Keratinocyte (primary cell): ENCODE results near the gene IQCE. TPM values are rescaled to one million over a fixed set of nuclear protein-coding genes. Genes with fewer than 3 reads are reported as not detected.
A peak's percentile ranks its signal among the peaks of the same experiment; 100 is the strongest.

Experiments used
- DNase-seq: peaks from one replicate; pipeline ENCODE4 v3.0.0-alpha.2; 2011; ENCODE audit warnings: low read depth, missing footprints, low spot score
- FAIRE-seq: peaks from 2 replicates; lab custom pipeline; 2011; peaks lifted over from hg19 to GRCh38; lab: Jason Lieb, UNC
- H2AFZ ChIP-seq: 2 replicates; pipeline ENCODE4 v1.6.0; 2012; ENCODE audit warnings: low read length, control low read depth, inconsistent platforms; ENCODE audit not compliant: control insufficient read depth
- H3K27ac ChIP-seq: 2 replicates; pipeline ENCODE4 v1.5.1; 2011; ENCODE audit warnings: low read length; ENCODE audit not compliant: control insufficient read depth, insufficient read depth
- H3K27me3 ChIP-seq: 3 replicates; pipeline ENCODE4 v1.6.0; 2011; ENCODE audit warnings: low read length; ENCODE audit not compliant: control insufficient read depth, insufficient read depth; ENCODE audit errors: extremely low read depth
- H3K36me3 ChIP-seq, 2 experiments: 2 replicates in 1 of 2; 3 replicates in 1 of 2; pipeline ENCODE4 v1.5.1; 2011; ENCODE audit warnings: low read length in 2 of 2, mild to moderate bottlenecking in 1 of 2; ENCODE audit not compliant: control insufficient read depth in 2 of 2, insufficient read depth in 2 of 2; ENCODE audit errors: extremely low read depth in 1 of 2
- H3K4me1 ChIP-seq: 3 replicates; pipeline ENCODE4 v1.5.1; 2011; ENCODE audit warnings: low read length; ENCODE audit not compliant: control insufficient read depth, insufficient read depth; ENCODE audit errors: extremely low read depth
- H3K4me2 ChIP-seq: 3 replicates; pipeline ENCODE4 v1.6.0; 2011; ENCODE audit warnings: low read depth, low read length; ENCODE audit not compliant: control insufficient read depth, insufficient read depth; ENCODE audit errors: extremely low read depth
- H3K4me3 ChIP-seq, 3 experiments: fragments of 200-600 bp in 1 of 3; sonication (generic) in 1 of 3; 2 replicates in 2 of 3; 3 replicates in 1 of 3; pipeline ENCODE4 v1.5.1; 2011 to 2016; ENCODE audit warnings: low read length in 3 of 3, mild to moderate bottlenecking in 3 of 3, control low read depth in 2 of 3, inconsistent platforms in 1 of 3, low read depth in 1 of 3, mixed read lengths in 1 of 3, mixed run types in 1 of 3, moderate library complexity in 1 of 3; ENCODE audit not compliant: control insufficient read depth in 2 of 3, insufficient read depth in 2 of 3; ENCODE audit errors: extremely low read depth in 1 of 3
- H3K79me2 ChIP-seq: 2 replicates; pipeline ENCODE4 v1.6.0; 2012; ENCODE audit warnings: low read length; ENCODE audit not compliant: control insufficient read depth, insufficient read depth
- H3K9ac ChIP-seq: 3 replicates; pipeline ENCODE4 v1.6.0; 2011; ENCODE audit warnings: low read length; ENCODE audit not compliant: control insufficient read depth, insufficient read depth; ENCODE audit errors: extremely low read depth
- H3K9me1 ChIP-seq: 3 replicates; pipeline ENCODE4 v1.6.0; 2011; ENCODE audit warnings: low read length; ENCODE audit not compliant: control insufficient read depth, insufficient read depth; ENCODE audit errors: extremely low read depth
- H3K9me3 ChIP-seq: 2 replicates; pipeline ENCODE4 v1.5.1; 2012; ENCODE audit warnings: low read depth, low read length; ENCODE audit not compliant: control insufficient read depth
- H4K20me1 ChIP-seq: 3 replicates; pipeline ENCODE4 v1.6.0; 2011; ENCODE audit warnings: low read length; ENCODE audit not compliant: control insufficient read depth, insufficient read depth; ENCODE audit errors: extremely low read depth
- EZH2 ChIP-seq: IDR thresholded peaks from one replicate; pipeline ENCODE4 v1.6.1; 2012; ENCODE audit warnings: inconsistent platforms, mild to moderate bottlenecking, low read length, moderate library complexity
- dilution Hi-C: fragments of 300-500 bp; cut with MboI; formaldehyde crosslinking; loops from one replicate; pipeline ENCODE4 v1.7.0; 2020; ENCODE audit warnings: low sequenced_read_pairs; ENCODE audit not compliant: extremely low pct_ligation_motif_present
- polyA plus RNA-seq, 5 experiments: library from polyadenylated mRNA; depleted of rRNA in 3 of 5; stranded (reverse) in 3 of 5; stranded (forward) in 1 of 5; unstranded in 1 of 5; fragments of >200 nt; gene quantifications; 1 replicate in 1 of 5; 2 replicates in 3 of 5; 3 replicates in 1 of 5; pipeline versions ENCODE4 v1.2.1 to v1.2.3, GENCODE V29; 2011 to 2012; ENCODE audit warnings: missing spikeins in 2 of 5, low read depth in 1 of 5, low replicate concordance in 1 of 5
- TF ChIP-seq, protein P1 (sequence below), 3 experiments: IDR thresholded peaks in 1 of 3; conservative IDR thresholded peaks in 1 of 3; optimal IDR thresholded peaks in 1 of 3; 2 replicates in 2 of 3; 3 replicates in 1 of 3; pipeline versions ENCODE3 to v1.5.1; 2011; ENCODE audit warnings: low read length in 3 of 3, mild to moderate bottlenecking in 3 of 3, moderate library complexity in 2 of 3, control low read depth in 1 of 3, inconsistent platforms in 1 of 3; ENCODE audit not compliant: insufficient read depth in 2 of 3; ENCODE audit errors: extremely low read depth in 1 of 3

Gene IQCE
- polyA plus RNA-seq, 1 donor (not counting 4 experiments of a cell fraction or from before 2014, with no cell fraction given), result 5.2 TPM

DNA sequence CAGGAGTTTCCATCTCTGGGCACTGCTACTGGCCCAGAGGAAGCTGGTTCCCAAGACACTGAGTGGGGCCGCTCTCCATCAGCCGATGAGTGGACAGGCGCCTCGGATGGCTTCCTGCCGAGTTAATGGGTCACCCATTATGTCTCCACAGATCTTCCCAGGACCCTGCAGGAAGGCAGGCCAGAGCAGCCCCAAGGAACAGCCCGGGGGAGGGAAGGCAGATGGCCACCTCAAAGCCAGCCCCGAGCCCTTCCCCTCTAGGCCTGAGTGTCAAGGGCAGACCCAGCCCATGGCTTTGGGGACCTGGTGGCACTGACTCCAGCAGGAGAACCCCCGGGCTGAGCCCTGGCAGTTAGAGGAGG lies 42.6 kb upstream of the IQCE start:
- no peak for FAIRE-seq
- H3K27me3 ChIP-seq, result peaks cover 10% of the 10 kb centered on the region
- H3K4me2 ChIP-seq, result no peak overlapping the region
- no peak for TF ChIP-seq EZH2
- TF ChIP-seq, protein P1, sequence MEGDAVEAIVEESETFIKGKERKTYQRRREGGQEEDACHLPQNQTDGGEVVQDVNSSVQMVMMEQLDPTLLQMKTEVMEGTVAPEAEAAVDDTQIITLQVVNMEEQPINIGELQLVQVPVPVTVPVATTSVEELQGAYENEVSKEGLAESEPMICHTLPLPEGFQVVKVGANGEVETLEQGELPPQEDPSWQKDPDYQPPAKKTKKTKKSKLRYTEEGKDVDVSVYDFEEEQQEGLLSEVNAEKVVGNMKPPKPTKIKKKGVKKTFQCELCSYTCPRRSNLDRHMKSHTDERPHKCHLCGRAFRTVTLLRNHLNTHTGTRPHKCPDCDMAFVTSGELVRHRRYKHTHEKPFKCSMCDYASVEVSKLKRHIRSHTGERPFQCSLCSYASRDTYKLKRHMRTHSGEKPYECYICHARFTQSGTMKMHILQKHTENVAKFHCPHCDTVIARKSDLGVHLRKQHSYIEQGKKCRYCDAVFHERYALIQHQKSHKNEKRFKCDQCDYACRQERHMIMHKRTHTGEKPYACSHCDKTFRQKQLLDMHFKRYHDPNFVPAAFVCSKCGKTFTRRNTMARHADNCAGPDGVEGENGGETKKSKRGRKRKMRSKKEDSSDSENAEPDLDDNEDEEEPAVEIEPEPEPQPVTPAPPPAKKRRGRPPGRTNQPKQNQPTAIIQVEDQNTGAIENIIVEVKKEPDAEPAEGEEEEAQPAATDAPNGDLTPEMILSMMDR (optimal IDR thresholded peaks at IDR 0.05 in 1 of 3, IDR thresholded peaks at IDR 0.05 in 1 of 3, conservative IDR thresholded peaks at IDR 0.05 in 1 of 3; ENCODE audit: extremely low read depth in 1 of 3, insufficient read depth in 2 of 3, low read length in 3 of 3), result no peak
- dilution Hi-C loops, result no loop called here
- no peaks in the 10 kb centered on the region for H3K9me3 ChIP-seq
- H3K4me3 ChIP-seq, result no peak overlapping the region
- peaks cover 24% of the 10 kb centered on the region for H3K4me1 ChIP-seq
- DNase-seq, result no peak
- no peak overlapping the region for H2AFZ ChIP-seq
- no peaks in the 10 kb centered on the region for H3K36me3 ChIP-seq
- peaks cover 11% of the 10 kb centered on the region for H3K79me2 ChIP-seq
- H3K27ac ChIP-seq, result no peak overlapping the region
- peaks cover 3% of the 10 kb centered on the region for H3K9me1 ChIP-seq
- H3K9ac ChIP-seq, result no peak overlapping the region
- H4K20me1 ChIP-seq, result peaks cover 3% of the 10 kb centered on the region

DNA sequence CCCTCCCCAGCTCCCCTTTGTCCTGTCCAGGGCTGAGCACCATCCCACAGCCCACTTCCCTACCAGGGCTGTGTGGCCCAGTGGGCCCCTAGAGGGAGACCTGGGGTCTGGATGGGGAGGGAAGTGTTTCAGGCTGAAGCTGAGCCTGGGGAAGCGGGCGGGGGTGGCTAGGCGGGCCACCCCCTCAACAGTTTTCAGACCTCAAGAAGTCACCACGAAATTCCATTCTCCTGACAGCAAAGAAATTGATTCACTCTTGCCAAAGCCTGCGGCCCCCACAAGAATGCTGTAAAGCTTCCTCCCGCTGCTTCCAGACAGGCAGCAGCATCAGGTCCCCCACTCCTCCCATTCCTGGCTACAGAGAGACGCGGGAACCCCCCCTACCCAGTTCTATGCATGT lies 41.8 kb upstream of the IQCE start:
- Histone ChIP-seq H3K4me3 (no peak overlapping the region), H3K9me1 (peaks cover 3% of the 10 kb centered on the region), H4K20me1 (peaks cover 3% of the 10 kb centered on the region), H3K36me3 (no peaks in the 10 kb centered on the region), H3K4me1 (peaks cover 32% of the 10 kb centered on the region), H3K9ac (no peak overlapping the region), H3K4me2 (peak overlapping the region; percentile 35), H3K79me2 (peaks cover 19% of the 10 kb centered on the region), H2AFZ (no peak overlapping the region), H3K9me3 (no peaks in the 10 kb centered on the region), H3K27me3 (peaks cover 7% of the 10 kb centered on the region), H3K27ac (no peak overlapping the region)
- TF ChIP-seq EZH2, result no peak
- TF ChIP-seq, protein P1 (optimal IDR thresholded peaks at IDR 0.05 in 1 of 3, IDR thresholded peaks at IDR 0.05 in 1 of 3, conservative IDR thresholded peaks at IDR 0.05 in 1 of 3; ENCODE audit: extremely low read depth in 1 of 3, insufficient read depth in 2 of 3, low read length in 3 of 3), result no peak
- dilution Hi-C loops, result no loop called here
- DNase-seq, result no peak
- FAIRE-seq, result no peak
